GM23248 (cell line): ENCODE data around the gene CAB39.

Experiments used
- EZH2 ChIP-seq: fragments of 200-600 bp; sonication (generic); IDR thresholded peaks from 2 replicates; pipeline ENCODE4 v1.6.1; 2018; ENCODE audit warnings: antibody characterized with exemption, mild to moderate bottlenecking; ENCODE audit not compliant: insufficient read depth, poor library complexity, severe bottlenecking
- EZH2phosphoT487 ChIP-seq: fragments of 200-600 bp; sonication (generic); IDR thresholded peaks from 2 replicates; pipeline ENCODE4 v1.6.1; 2018; ENCODE audit warnings: antibody characterized with exemption, moderate library complexity, mild to moderate bottlenecking, low read depth; ENCODE audit not compliant: insufficient read depth

DNA sequence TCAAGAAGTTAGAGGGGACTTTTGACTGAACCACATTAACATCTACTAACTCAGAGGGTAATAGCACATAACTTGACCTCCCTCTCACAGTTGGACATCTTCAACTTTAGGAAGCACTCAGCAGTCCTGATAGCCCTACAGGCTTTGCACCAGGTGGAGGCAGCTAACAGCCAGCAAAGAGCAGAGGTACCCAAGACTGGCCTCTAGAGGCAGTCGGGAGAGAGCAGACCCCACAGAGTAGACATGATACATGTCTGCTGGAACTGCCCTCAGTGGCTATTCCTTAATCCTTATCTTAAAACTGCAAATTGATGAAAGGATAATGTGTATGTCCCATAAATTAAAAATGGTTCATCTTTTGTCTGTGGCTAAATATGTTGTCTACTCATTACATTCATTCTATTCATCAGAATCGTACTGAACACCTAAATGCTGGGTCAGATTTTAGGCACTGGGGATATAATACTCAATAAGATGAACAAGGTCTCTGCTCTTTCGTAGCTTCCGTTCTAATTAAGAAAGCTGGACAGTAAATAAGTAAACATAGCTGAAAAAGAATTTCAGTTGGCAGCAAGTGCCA, 49.8 kb downstream of the CAB39 start:
- TF ChIP-seq EZH2: no peak
- no peak for TF ChIP-seq EZH2phosphoT487
